ENCODE results near the gene LRRC3B.

The LRRC3B gene, protein sequence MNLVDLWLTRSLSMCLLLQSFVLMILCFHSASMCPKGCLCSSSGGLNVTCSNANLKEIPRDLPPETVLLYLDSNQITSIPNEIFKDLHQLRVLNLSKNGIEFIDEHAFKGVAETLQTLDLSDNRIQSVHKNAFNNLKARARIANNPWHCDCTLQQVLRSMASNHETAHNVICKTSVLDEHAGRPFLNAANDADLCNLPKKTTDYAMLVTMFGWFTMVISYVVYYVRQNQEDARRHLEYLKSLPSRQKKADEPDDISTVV

DNA sequence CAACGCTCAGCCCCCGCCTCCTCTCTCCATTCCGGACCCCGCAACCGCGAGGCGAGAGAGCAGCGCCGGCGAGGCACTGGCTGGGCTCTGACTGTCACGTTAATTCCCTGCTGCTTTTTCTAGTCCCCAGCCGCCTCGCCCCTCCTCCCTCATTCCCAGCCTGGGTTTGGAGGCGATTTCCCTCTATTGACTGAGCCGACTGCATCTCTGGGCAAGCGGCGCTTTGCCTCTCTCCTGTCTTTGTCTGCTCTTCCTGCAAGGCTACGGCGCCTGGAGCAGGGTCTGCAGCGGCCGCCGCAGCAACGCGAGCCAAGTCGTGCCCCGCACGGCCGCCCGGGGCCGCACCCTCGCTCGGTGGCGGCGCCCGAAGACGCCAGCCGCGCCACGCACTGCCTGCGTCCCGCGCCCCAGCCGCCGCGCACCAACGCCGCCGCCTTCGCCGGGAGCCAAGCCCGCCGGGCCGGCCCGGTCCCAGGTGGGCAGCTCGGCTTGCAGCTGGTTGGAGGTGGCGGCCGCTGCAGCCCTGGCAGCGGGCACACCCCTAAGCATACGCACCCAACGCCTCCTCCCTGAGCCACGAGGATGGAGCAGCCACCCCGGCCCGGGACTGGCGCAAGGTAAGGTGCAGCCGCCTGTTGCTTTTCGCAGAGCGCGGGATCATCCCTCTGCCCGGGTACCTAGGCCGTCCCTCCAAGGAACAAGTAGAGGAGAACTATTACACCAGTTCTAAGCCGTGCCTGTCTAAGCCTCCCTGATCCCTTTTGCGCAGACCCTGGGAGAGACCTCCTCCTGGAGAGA, at the start of gene LRRC3B:
TSS of gene LRRC3B (plus strand) at position 152 of the 798 bp plus-strand sequence. CDS start 86,901 bp downstream, outside the sequence.
- H3K4me3 ChIP-seq (replicated peaks in 1 of 2; ENCODE audit: low read depth in 2 of 2, low read length in 2 of 2) = no peak within 1 kb of the TSS
- no peak for DNase-seq (ENCODE audit: low read depth in 2 of 2)
- TF ChIP-seq, protein P1, sequence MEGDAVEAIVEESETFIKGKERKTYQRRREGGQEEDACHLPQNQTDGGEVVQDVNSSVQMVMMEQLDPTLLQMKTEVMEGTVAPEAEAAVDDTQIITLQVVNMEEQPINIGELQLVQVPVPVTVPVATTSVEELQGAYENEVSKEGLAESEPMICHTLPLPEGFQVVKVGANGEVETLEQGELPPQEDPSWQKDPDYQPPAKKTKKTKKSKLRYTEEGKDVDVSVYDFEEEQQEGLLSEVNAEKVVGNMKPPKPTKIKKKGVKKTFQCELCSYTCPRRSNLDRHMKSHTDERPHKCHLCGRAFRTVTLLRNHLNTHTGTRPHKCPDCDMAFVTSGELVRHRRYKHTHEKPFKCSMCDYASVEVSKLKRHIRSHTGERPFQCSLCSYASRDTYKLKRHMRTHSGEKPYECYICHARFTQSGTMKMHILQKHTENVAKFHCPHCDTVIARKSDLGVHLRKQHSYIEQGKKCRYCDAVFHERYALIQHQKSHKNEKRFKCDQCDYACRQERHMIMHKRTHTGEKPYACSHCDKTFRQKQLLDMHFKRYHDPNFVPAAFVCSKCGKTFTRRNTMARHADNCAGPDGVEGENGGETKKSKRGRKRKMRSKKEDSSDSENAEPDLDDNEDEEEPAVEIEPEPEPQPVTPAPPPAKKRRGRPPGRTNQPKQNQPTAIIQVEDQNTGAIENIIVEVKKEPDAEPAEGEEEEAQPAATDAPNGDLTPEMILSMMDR (IDR thresholded peaks at IDR 0.05; ENCODE audit: low read depth, low read length) = no peak

DNA sequence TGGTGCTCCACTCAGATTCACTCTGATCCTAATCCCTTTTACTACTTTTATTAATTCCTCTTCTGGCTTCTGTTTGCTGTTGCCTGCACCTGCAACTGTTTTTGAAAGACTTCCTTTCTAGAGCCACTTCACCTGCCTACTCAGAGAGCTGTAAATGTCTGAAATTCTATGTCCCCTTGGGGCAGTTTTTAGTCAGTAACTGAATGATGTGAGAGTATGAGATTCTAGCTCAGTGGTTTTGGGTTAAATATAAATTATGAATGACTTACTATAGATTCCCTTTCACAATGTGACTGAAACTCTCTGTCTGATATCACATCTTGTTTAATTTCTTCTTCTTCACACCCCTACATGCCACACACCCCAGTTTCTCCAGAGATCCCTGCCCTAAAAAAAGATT, 47.8 kb upstream of the LRRC3B start:
- H3K4me3 ChIP-seq (replicated peaks in 1 of 2; ENCODE audit: low read depth in 2 of 2, low read length in 2 of 2) = no peak overlapping the region
- DNase-seq (ENCODE audit: low read depth in 2 of 2) = no peak
- TF ChIP-seq, protein P1 (IDR thresholded peaks at IDR 0.05; ENCODE audit: low read depth, low read length) = no peak

DNA sequence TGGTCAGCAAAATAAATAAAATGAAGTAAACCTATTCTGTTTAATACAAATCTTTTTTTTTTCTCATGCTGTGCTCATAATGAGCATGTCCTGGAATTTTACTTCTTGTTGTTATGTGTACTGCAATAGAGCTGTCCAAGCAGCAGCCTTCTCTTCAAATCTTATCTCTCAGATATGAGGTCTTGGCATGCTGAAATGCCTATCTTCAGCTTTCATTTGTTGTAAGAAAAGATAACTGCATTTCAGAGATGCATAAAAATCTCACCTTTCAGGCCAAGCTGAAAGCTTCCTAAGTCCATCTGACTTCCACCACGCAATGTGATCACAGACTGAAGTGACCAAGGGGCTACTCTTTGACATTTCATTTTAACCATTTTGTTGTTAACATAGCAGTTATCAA, 43.5 kb upstream of the LRRC3B start:
- no peak overlapping the region for H3K4me3 ChIP-seq (replicated peaks in 1 of 2; ENCODE audit: low read depth in 2 of 2, low read length in 2 of 2)
- no peak for DNase-seq (ENCODE audit: low read depth in 2 of 2)
- TF ChIP-seq, protein P1 (IDR thresholded peaks at IDR 0.05; ENCODE audit: low read depth, low read length) = no peak

DNA sequence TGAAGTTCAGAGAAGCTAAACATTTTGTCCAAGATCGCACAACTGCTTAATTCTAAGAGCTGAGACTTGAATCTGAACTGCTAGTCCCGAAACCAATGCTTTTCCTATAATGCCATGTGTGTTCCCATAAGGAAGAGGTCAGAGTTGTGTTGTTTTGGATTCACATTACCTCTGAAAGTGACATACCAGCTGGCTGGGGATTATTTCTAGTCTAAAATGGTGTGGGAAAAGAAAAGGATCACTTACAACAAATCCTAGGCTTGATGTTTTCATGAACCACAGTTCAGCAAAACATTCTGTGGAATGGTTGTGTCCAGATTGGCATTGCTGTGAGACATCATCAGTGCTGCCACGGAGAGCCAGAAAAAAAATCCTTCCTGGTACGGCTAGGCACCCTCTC, 35.0 kb upstream of the LRRC3B start:
- no peak for DNase-seq (ENCODE audit: low read depth in 2 of 2)
- TF ChIP-seq, protein P1 (IDR thresholded peaks at IDR 0.05; ENCODE audit: low read depth, low read length) = no peak
- no peak overlapping the region for H3K4me3 ChIP-seq (replicated peaks in 1 of 2; ENCODE audit: low read depth in 2 of 2, low read length in 2 of 2)

DNA sequence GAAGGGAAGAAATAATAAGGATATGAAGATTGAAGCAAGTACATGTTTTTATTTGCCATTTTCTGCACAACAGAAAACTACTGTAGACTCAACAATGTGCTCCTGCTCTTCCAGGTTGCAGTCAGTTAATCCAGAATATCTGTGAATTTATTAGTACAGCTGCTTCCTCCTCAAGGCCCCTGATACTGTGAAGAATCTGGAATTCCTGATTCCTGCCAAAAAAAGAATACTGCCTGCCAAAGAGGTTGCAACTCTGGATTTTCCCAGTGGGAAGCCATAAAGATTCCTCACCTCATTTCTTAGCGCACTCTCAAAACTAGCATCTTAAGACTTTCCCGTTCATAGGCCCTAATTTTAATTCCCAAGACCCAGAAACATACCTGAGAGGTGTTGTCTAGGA, 33.6 kb upstream of the LRRC3B start:
- no peak for DNase-seq (ENCODE audit: low read depth in 2 of 2)
- TF ChIP-seq, protein P1 (IDR thresholded peaks at IDR 0.05; ENCODE audit: low read depth, low read length) = no peak

DNA sequence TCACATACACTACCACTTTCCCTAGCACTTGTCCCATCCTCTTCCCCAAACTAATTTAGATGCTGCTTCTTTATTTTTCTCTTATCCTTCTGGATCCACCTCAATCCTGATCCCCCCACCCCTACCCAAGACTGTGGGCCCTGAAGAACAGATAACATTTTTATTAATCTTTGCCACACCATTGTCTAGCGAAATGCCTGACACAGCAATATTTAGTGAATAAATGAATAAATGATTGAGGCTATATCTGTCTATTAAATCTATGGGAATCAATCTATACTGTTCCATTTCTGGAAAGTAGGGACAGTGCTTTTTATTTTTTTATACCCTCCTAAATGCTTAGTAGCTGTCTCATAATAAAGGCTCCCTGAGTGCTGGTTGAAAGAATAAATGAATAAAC, 32.9 kb upstream of the LRRC3B start:
- DNase-seq (ENCODE audit: low read depth in 2 of 2) = no peak
- no peak overlapping the region for H3K4me3 ChIP-seq (replicated peaks in 1 of 2; ENCODE audit: low read depth in 2 of 2, low read length in 2 of 2)
- TF ChIP-seq, protein P1 (IDR thresholded peaks at IDR 0.05; ENCODE audit: low read depth, low read length) = no peak

More for the DNA sequence above, 33.6 kb upstream of the LRRC3B start:
- no peak overlapping the region for H3K4me3 ChIP-seq (replicated peaks in 1 of 2; ENCODE audit: low read depth in 2 of 2, low read length in 2 of 2)
